ENCODE results near the gene GALNT2. TPM values are rescaled to one million over a fixed set of nuclear protein-coding genes. Genes with fewer than 3 reads are reported as not detected.

The GALNT2 gene
- total and polyA plus RNA-seq, 2 of the 4 experiments (the other 2 are of a cell fraction), result 50.4 to 189 TPM

- peaks cover 12% of the 10 kb centered on the region for H3K9me1 ChIP-seq (ENCODE audit: insufficient read depth, low read length)
- no peak overlapping the region for H3K23ac ChIP-seq (ENCODE audit: low read depth, low read length)
- in situ Hi-C loops (cut with MboI; ENCODE audit: low sequenced_read_pairs), result no loop called here
- no peak overlapping the region for H3K14ac ChIP-seq (replicated peaks; ENCODE audit: low read depth, low read length)
- H3K18ac ChIP-seq (ENCODE audit: low read depth, low read length), result no peak overlapping the region
- H4K91ac ChIP-seq (ENCODE audit: insufficient read depth, low read depth, low read length), result no peak overlapping the region
- no peak overlapping the region for H2AFZ ChIP-seq (replicated peaks; ENCODE audit: low read length, poor library complexity)
- no peaks in the 10 kb centered on the region for H3K27me3 ChIP-seq (ENCODE audit: control insufficient read depth, insufficient read depth, low read length)
- no peak overlapping the region for H2AK9ac ChIP-seq (replicated peaks; ENCODE audit: low read depth, low read length, poor library complexity)
- no peak overlapping the region for H2BK20ac ChIP-seq (ENCODE audit: low read depth, low read length)
- TF ChIP-seq CEBPB (IDR thresholded peaks at IDR 0.05; ENCODE audit: low read depth, low read length) (no peak), RAD21 (IDR thresholded peaks at IDR 0.05; ENCODE audit: low read length) (no peak), MXI1 (IDR thresholded peaks at IDR 0.05; ENCODE audit: borderline replicate concordance, low read depth, low read length) (no peak), RCOR1 (IDR thresholded peaks at IDR 0.05; ENCODE audit: insufficient replicate concordance, low read length) (no peak), NFE2L2 (IDR thresholded peaks at IDR 0.05; ENCODE audit: low read depth, low read length) (no peak), FOS (IDR thresholded peaks at IDR 0.05; ENCODE audit: low read depth, low read length) (no peak), POLR2A (IDR thresholded peaks at IDR 0.05; ENCODE audit: low read depth, low read length) (no peak), BHLHE40 (IDR thresholded peaks at IDR 0.05; ENCODE audit: low read depth, low read length) (no peak)
- TF ChIP-seq, protein P1, sequence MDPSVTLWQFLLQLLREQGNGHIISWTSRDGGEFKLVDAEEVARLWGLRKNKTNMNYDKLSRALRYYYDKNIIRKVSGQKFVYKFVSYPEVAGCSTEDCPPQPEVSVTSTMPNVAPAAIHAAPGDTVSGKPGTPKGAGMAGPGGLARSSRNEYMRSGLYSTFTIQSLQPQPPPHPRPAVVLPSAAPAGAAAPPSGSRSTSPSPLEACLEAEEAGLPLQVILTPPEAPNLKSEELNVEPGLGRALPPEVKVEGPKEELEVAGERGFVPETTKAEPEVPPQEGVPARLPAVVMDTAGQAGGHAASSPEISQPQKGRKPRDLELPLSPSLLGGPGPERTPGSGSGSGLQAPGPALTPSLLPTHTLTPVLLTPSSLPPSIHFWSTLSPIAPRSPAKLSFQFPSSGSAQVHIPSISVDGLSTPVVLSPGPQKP (IDR thresholded peaks at IDR 0.05; ENCODE audit: borderline replicate concordance, low read depth, low read length), result no peak
- H3K56ac ChIP-seq (ENCODE audit: extremely low read depth, insufficient read depth, low read length), result no peak overlapping the region
- H3K79me1 ChIP-seq (ENCODE audit: low read depth in 1 of 2, low read length in 2 of 2), result peaks cover 48 to 86% of the 10 kb centered on the region in 2 experiments
- H3K4me1 ChIP-seq (ENCODE audit: control insufficient read depth, insufficient read depth, low read length), result peaks cover 16% of the 10 kb centered on the region
- intact Hi-C loops (cut with micrococcal nuclease), result no loop called here
- no peak overlapping the region for H4K8ac ChIP-seq (ENCODE audit: low read depth in 2 of 2, low read length in 2 of 2)
- H3K4me2 ChIP-seq (ENCODE audit: low read depth, low read length), result no peak overlapping the region
- no peak overlapping the region for H2BK15ac ChIP-seq (ENCODE audit: low read depth, low read length)
- no peak overlapping the region for H3K4ac ChIP-seq (ENCODE audit: low read depth, low read length)
- no peak overlapping the region for H2BK120ac ChIP-seq (ENCODE audit: low read depth, low read length)
- WGBS, 2 experiments (ENCODE audit: extremely low coverage in 2 of 2, insufficient read length in 1 of 2), result 55% methylated on average over 5 of the region's 12 CpGs; no CpG with 5 or more reads in 1 of the 2 experiments
- H2AK5ac ChIP-seq (ENCODE audit: low read depth, low read length), result no peak overlapping the region
- H4K20me1 ChIP-seq (ENCODE audit: insufficient read depth, low read length), result peaks cover 70% of the 10 kb centered on the region
- ChIA-PET CTCF (interaction anchor here (0.7 kb wide), 1 partner anchor 12 kb away, joined by 3 read pairs; no protein-coding TSS in a partner anchor), POLR2A (ENCODE audit: unreplicated experiment) (no interaction called here)
- H3K9me3 ChIP-seq (ENCODE audit: control insufficient read depth, insufficient read depth, low read length), result no peaks in the 10 kb centered on the region
- DNase-seq, result no peak
- no peaks in the 10 kb centered on the region for H3K36me3 ChIP-seq (ENCODE audit: control insufficient read depth, insufficient read depth, low read length)
- dilution Hi-C loops (cut with HindIII; ENCODE audit: low sequenced_read_pairs, unreplicated experiment), result no loop called here
- H3K27ac ChIP-seq (ENCODE audit: insufficient read depth, low read length), result no peak overlapping the region
- peak; percentile 7; the same call in 1 of the 2 replicates for ATAC-seq (ENCODE audit: low read depth)
- H2BK5ac ChIP-seq (ENCODE audit: low read depth, low read length, poor library complexity, severe bottlenecking), result no peak overlapping the region
- no peak overlapping the region for H3K4me3 ChIP-seq (ENCODE audit: insufficient read depth, low read depth, low read length)
- no peak overlapping the region for H3K9ac ChIP-seq (ENCODE audit: low read depth, low read length)
- H4K5ac ChIP-seq (ENCODE audit: low read depth, low read length), result no peak overlapping the region
- BruUV-seq (replicated peaks), result no TSS peak
Measured at GRCh38 chr1:230157420-230158390, 90.7 kb downstream of the GALNT2 start.

All from IMR-90 (cell line).